HEK293 (cell line): ENCODE results near the gene NCKAP5L.

ENCODE experiments used
- CTCF ChIA-PET: fragments of 350-600 bp; formaldehyde crosslinking; extraction: SDS; loops from one replicate; lab custom pipeline; 2021; ENCODE audit warnings: antibody characterized with exemption; lab: Yijun Ruan, JAX
- POLR2A ChIA-PET: fragments of 300-600 bp; formaldehyde crosslinking; extraction: SDS; loops from one replicate; lab custom pipeline; 2020; ENCODE audit warnings: antibody characterized with exemption, inconsistent platforms; lab: Yijun Ruan, JAX
- H3K27ac ChIP-seq: fragments of 200-500 bp; sonication (Bioruptor generic); 2 replicates; pipeline ENCODE4 v1.5.1; 2014; ENCODE audit warnings: low read depth, low read length, control low read depth, inconsistent platforms; ENCODE audit errors: extremely low read depth
- H3K36me3 ChIP-seq, 2 experiments: fragments of 200-500 bp in 1 of 2; sonication (Bioruptor generic) in 1 of 2; 1 replicate in 1 of 2; 2 replicates in 1 of 2; pipeline ENCODE4 v1.5.1; 2014 to 2017; ENCODE audit warnings: inconsistent platforms in 2 of 2, low read length in 2 of 2; ENCODE audit not compliant: control insufficient read depth in 2 of 2, insufficient read depth in 1 of 2
- H3K4me1 ChIP-seq: fragments of 200-500 bp; sonication (Bioruptor generic); 2 replicates; pipeline ENCODE4 v1.5.1; 2014; ENCODE audit warnings: mild to moderate bottlenecking, low read length, inconsistent platforms; ENCODE audit not compliant: control insufficient read depth, insufficient read depth
- H3K4me3 ChIP-seq: 2 replicates; pipeline ENCODE4 v1.5.1; 2011; ENCODE audit warnings: low read depth, mild to moderate bottlenecking, control low read depth, low read length, moderate library complexity
- H3K9me3 ChIP-seq: fragments of 200-500 bp; sonication (Bioruptor generic); 2 replicates; pipeline ENCODE4 v1.5.1; 2014; ENCODE audit warnings: low read depth, low read length, inconsistent platforms; ENCODE audit not compliant: control insufficient read depth, insufficient read depth
- MYNN ChIP-seq: fragments of 450-650 bp; formaldehyde crosslinking; IDR thresholded peaks from 2 replicates; pipeline ENCODE4 v1.5.1; 2016; ENCODE audit warnings: missing biosample characterization, missing genetic modification characterization, borderline replicate concordance
- SETDB1 ChIP-seq: IDR thresholded peaks from one replicate; pipeline ENCODE4 v1.6.1; 2017; ENCODE audit warnings: mild to moderate bottlenecking, low read length, moderate library complexity, mixed read lengths; ENCODE audit not compliant: insufficient read length
- SP3 ChIP-seq: fragments of 450-650 bp; formaldehyde crosslinking; IDR thresholded peaks from 2 replicates; pipeline ENCODE4 v1.5.1; 2016; ENCODE audit warnings: missing biosample characterization, missing genetic modification characterization
- YY2 ChIP-seq: fragments of 450-650 bp; formaldehyde crosslinking; IDR thresholded peaks from 2 replicates; pipeline ENCODE4 v1.5.1; 2016; ENCODE audit warnings: missing biosample characterization, missing genetic modification characterization
- ZBTB20 ChIP-seq: fragments of 450-650 bp; formaldehyde crosslinking; IDR thresholded peaks from 2 replicates; pipeline ENCODE4 v1.5.1; 2016; ENCODE audit warnings: missing biosample characterization, missing genetic modification characterization
- ZNF133 ChIP-seq: fragments of 450-650 bp; formaldehyde crosslinking; IDR thresholded peaks from 2 replicates; pipeline ENCODE4 v1.5.1; 2016; ENCODE audit warnings: missing biosample characterization, missing genetic modification characterization
- ZNF16 ChIP-seq: fragments of 450-650 bp; formaldehyde crosslinking; IDR thresholded peaks from 2 replicates; pipeline ENCODE4 v1.5.1; 2016; ENCODE audit warnings: low read depth, missing biosample characterization, missing genetic modification characterization
- ZNF169 ChIP-seq: fragments of 450-650 bp; formaldehyde crosslinking; IDR thresholded peaks from 2 replicates; pipeline ENCODE4 v1.5.1; 2016; ENCODE audit warnings: missing biosample characterization, missing genetic modification characterization
- ZNF23 ChIP-seq: fragments of 450-650 bp; formaldehyde crosslinking; IDR thresholded peaks from 2 replicates; pipeline ENCODE4 v1.5.1; 2016; ENCODE audit warnings: missing biosample characterization, missing genetic modification characterization, borderline replicate concordance
- ZNF248 ChIP-seq: fragments of 450-650 bp; formaldehyde crosslinking; IDR thresholded peaks from 2 replicates; pipeline ENCODE4 v1.5.1; 2017; ENCODE audit warnings: missing biosample characterization, missing genetic modification characterization
- ZNF404 ChIP-seq: fragments of 450-650 bp; formaldehyde crosslinking; IDR thresholded peaks from 2 replicates; pipeline ENCODE4 v1.5.1; 2017; ENCODE audit warnings: missing biosample characterization, missing genetic modification characterization
- ZNF521 ChIP-seq: fragments of 450-650 bp; formaldehyde crosslinking; IDR thresholded peaks from 2 replicates; pipeline ENCODE4 v1.5.1; 2017; ENCODE audit warnings: missing biosample characterization, mild to moderate bottlenecking, missing genetic modification characterization
- ZNF830 ChIP-seq: fragments of 450-650 bp; IDR thresholded peaks from 2 replicates; pipeline ENCODE4 v1.5.0; 2018; ENCODE audit warnings: missing biosample characterization, missing genetic modification characterization, low read depth, mild to moderate bottlenecking, moderate library complexity
- ZSCAN30 ChIP-seq: fragments of 450-650 bp; IDR thresholded peaks from 2 replicates; pipeline ENCODE4 v1.5.1; 2018; ENCODE audit warnings: missing biosample characterization, mild to moderate bottlenecking, missing genetic modification characterization, moderate library complexity
- TF ChIP-seq, protein P1 (sequence below): fragments of 450-650 bp; formaldehyde crosslinking; IDR thresholded peaks from 2 replicates; pipeline ENCODE4 v1.5.1; 2016; ENCODE audit warnings: missing biosample characterization, missing genetic modification characterization
- TF ChIP-seq, protein P2 (sequence below): fragments of 450-650 bp; formaldehyde crosslinking; optimal IDR thresholded peaks from 2 replicates; pipeline ENCODE3; 2016; ENCODE audit warnings: missing biosample characterization, mild to moderate bottlenecking, missing genetic modification characterization
- TF ChIP-seq, protein P3 (sequence below): fragments of 450-650 bp; formaldehyde crosslinking; IDR thresholded peaks from 2 replicates; pipeline ENCODE4 v1.5.1; 2016; ENCODE audit warnings: missing biosample characterization, missing genetic modification characterization, borderline replicate concordance
- TF ChIP-seq, protein P4 (sequence below): fragments of 450-650 bp; formaldehyde crosslinking; IDR thresholded peaks from 2 replicates; pipeline ENCODE4 v1.5.1; 2016; ENCODE audit warnings: missing biosample characterization, missing genetic modification characterization, borderline replicate concordance
- TF ChIP-seq, protein P5 (sequence below): fragments of 450-650 bp; formaldehyde crosslinking; IDR thresholded peaks from 2 replicates; pipeline ENCODE4 v1.5.1; 2016; ENCODE audit warnings: missing biosample characterization, missing genetic modification characterization
- TF ChIP-seq, protein P6 (sequence below): fragments of 450-650 bp; formaldehyde crosslinking; IDR thresholded peaks from 2 replicates; pipeline ENCODE4 v1.5.1; 2016; ENCODE audit warnings: missing biosample characterization, missing genetic modification characterization

NCKAP5L gene

DNA sequence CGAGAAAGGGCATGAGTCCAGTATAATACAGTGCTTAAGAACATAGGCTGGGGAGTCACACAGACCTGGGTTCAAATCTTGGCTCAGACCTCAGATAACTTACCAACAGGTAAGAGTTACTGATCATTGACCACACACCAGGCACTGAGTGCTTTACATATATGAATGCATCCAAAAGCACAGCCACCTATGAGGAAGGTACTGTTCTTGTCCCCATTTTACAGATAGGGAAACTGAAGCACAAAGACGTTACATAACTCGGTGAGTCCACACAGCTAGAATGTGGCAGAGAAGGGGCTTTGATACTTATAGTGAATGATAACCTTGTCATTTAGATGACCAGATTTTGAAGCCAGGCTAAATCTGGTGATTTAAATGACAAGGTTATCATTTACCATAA is 47.9 kb upstream of the NCKAP5L start (continued):
- TF ChIP-seq, protein P1, sequence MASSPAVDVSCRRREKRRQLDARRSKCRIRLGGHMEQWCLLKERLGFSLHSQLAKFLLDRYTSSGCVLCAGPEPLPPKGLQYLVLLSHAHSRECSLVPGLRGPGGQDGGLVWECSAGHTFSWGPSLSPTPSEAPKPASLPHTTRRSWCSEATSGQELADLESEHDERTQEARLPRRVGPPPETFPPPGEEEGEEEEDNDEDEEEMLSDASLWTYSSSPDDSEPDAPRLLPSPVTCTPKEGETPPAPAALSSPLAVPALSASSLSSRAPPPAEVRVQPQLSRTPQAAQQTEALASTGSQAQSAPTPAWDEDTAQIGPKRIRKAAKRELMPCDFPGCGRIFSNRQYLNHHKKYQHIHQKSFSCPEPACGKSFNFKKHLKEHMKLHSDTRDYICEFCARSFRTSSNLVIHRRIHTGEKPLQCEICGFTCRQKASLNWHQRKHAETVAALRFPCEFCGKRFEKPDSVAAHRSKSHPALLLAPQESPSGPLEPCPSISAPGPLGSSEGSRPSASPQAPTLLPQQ (tag by site-specific recombination), result no peak
- TF ChIP-seq ZNF521 (tag by site-specific recombination) (no peak), SETDB1 (no peak), ZNF16 (tag by site-specific recombination) (no peak), ZNF23 (tag by site-specific recombination) (no peak), YY2 (tag by site-specific recombination) (no peak), MYNN (tag by site-specific recombination) (no peak), ZNF248 (tag by site-specific recombination) (no peak), SP3 (tag by site-specific recombination) (no peak)
- TF ChIP-seq, protein P2, sequence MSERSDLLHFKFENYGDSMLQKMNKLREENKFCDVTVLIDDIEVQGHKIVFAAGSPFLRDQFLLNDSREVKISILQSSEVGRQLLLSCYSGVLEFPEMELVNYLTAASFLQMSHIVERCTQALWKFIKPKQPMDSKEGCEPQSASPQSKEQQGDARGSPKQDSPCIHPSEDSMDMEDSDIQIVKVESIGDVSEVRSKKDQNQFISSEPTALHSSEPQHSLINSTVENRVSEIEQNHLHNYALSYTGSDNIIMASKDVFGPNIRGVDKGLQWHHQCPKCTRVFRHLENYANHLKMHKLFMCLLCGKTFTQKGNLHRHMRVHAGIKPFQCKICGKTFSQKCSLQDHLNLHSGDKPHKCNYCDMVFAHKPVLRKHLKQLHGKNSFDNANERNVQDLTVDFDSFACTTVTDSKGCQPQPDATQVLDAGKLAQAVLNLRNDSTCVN, result no peak
- TF ChIP-seq, protein P3, sequence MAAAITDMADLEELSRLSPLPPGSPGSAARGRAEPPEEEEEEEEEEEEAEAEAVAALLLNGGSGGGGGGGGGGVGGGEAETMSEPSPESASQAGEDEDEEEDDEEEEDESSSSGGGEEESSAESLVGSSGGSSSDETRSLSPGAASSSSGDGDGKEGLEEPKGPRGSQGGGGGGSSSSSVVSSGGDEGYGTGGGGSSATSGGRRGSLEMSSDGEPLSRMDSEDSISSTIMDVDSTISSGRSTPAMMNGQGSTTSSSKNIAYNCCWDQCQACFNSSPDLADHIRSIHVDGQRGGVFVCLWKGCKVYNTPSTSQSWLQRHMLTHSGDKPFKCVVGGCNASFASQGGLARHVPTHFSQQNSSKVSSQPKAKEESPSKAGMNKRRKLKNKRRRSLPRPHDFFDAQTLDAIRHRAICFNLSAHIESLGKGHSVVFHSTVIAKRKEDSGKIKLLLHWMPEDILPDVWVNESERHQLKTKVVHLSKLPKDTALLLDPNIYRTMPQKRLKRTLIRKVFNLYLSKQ (tag by site-specific recombination), result no peak

DNA sequence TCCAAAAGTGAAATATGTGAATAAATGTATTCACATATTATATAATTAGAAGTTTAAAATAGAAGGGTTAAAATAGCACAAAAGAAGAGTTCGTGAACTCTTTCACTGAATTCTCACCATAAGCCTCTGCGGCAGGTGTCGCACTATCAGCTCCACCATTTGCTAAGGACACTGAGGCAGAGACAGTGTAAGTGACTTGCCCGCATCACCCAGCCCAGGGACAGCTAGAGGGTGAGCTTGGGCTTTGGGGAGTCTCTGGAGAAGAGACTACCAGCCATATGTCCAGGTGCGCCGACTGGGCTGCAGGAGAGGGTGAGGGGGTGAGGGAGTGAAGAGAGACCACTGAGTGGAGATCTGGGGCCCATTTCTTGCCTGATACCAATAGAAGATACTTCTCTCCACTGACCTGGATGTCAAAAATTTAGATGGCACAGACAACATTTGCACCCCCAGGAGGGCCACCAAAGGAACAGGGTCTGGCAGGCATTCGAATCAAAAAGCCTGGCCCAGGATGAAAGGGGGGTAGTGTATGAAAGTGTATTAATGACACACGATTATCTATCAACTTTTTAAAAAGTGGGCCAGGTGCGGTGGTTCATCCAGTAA is 47.0 kb upstream of the NCKAP5L start:
- no peaks in the 10 kb centered on the region; the same call in 1 of the 2 replicates for H3K4me1 ChIP-seq
- no peaks in the 10 kb centered on the region for H3K9me3 ChIP-seq
- H3K36me3 ChIP-seq, result no peaks in the 10 kb centered on the region
- no peak overlapping the region for H3K4me3 ChIP-seq
- no peak overlapping the region for H3K27ac ChIP-seq
- ChIA-PET CTCF (interaction anchor here (1.5 to 1.6 kb wide), 2 partner anchors 8 to 70 kb away, joined by 4 to 5 read pairs; no protein-coding TSS in a partner anchor), POLR2A (no interaction called here)
- TF ChIP-seq ZBTB20 (tag by site-specific recombination) (no peak), ZNF830 (no peak), ZNF16 (tag by site-specific recombination) (no peak), ZNF133 (tag by site-specific recombination) (no peak), ZNF404 (tag by site-specific recombination) (no peak), SP3 (tag by site-specific recombination) (no peak), ZSCAN30 (tag by site-specific recombination) (no peak), ZNF169 (tag by site-specific recombination) (no peak)
- TF ChIP-seq, protein P4, sequence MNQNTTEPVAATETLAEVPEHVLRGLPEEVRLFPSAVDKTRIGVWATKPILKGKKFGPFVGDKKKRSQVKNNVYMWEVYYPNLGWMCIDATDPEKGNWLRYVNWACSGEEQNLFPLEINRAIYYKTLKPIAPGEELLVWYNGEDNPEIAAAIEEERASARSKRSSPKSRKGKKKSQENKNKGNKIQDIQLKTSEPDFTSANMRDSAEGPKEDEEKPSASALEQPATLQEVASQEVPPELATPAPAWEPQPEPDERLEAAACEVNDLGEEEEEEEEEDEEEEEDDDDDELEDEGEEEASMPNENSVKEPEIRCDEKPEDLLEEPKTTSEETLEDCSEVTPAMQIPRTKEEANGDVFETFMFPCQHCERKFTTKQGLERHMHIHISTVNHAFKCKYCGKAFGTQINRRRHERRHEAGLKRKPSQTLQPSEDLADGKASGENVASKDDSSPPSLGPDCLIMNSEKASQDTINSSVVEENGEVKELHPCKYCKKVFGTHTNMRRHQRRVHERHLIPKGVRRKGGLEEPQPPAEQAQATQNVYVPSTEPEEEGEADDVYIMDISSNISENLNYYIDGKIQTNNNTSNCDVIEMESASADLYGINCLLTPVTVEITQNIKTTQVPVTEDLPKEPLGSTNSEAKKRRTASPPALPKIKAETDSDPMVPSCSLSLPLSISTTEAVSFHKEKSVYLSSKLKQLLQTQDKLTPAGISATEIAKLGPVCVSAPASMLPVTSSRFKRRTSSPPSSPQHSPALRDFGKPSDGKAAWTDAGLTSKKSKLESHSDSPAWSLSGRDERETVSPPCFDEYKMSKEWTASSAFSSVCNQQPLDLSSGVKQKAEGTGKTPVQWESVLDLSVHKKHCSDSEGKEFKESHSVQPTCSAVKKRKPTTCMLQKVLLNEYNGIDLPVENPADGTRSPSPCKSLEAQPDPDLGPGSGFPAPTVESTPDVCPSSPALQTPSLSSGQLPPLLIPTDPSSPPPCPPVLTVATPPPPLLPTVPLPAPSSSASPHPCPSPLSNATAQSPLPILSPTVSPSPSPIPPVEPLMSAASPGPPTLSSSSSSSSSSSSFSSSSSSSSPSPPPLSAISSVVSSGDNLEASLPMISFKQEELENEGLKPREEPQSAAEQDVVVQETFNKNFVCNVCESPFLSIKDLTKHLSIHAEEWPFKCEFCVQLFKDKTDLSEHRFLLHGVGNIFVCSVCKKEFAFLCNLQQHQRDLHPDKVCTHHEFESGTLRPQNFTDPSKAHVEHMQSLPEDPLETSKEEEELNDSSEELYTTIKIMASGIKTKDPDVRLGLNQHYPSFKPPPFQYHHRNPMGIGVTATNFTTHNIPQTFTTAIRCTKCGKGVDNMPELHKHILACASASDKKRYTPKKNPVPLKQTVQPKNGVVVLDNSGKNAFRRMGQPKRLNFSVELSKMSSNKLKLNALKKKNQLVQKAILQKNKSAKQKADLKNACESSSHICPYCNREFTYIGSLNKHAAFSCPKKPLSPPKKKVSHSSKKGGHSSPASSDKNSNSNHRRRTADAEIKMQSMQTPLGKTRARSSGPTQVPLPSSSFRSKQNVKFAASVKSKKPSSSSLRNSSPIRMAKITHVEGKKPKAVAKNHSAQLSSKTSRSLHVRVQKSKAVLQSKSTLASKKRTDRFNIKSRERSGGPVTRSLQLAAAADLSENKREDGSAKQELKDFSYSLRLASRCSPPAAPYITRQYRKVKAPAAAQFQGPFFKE, result no peak
- TF ChIP-seq, protein P5, sequence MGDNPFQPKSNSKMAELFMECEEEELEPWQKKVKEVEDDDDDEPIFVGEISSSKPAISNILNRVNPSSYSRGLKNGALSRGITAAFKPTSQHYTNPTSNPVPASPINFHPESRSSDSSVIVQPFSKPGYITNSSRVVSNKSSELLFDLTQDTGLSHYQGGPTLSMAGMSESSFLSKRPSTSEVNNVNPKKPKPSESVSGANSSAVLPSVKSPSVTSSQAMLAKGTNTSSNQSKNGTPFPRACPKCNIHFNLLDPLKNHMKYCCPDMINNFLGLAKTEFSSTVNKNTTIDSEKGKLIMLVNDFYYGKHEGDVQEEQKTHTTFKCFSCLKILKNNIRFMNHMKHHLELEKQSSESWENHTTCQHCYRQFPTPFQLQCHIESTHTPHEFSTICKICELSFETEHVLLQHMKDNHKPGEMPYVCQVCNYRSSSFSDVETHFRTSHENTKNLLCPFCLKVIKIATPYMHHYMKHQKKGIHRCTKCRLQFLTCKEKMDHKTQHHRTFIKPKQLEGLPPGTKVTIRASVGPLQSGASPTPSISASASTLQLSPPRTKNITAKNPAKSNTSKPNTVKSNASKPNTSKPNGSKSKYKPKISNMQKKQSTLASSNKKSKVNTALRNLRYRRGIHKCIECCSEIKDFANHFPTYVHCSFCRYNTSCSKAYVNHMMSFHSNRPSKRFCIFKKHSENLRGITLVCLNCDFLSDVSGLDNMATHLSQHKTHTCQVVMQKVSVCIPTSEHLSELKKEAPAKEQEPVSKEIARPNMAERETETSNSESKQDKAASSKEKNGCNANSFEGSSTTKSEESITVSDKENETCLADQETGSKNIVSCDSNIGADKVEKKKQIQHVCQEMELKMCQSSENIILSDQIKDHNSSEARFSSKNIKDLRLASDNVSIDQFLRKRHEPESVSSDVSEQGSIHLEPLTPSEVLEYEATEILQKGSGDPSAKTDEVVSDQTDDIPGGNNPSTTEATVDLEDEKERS (tag by site-specific recombination), result no peak
- TF ChIP-seq, protein P6, sequence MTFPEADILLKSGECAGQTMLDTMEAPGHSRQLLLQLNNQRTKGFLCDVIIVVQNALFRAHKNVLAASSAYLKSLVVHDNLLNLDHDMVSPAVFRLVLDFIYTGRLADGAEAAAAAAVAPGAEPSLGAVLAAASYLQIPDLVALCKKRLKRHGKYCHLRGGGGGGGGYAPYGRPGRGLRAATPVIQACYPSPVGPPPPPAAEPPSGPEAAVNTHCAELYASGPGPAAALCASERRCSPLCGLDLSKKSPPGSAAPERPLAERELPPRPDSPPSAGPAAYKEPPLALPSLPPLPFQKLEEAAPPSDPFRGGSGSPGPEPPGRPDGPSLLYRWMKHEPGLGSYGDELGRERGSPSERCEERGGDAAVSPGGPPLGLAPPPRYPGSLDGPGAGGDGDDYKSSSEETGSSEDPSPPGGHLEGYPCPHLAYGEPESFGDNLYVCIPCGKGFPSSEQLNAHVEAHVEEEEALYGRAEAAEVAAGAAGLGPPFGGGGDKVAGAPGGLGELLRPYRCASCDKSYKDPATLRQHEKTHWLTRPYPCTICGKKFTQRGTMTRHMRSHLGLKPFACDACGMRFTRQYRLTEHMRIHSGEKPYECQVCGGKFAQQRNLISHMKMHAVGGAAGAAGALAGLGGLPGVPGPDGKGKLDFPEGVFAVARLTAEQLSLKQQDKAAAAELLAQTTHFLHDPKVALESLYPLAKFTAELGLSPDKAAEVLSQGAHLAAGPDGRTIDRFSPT (tag by site-specific recombination), result no peak
